ENCODE measurements around the gene SLC23A1. TPM values are rescaled to one million over a fixed set of nuclear protein-coding genes. Genes with fewer than 3 reads are reported as not detected.
A peak's percentile ranks its signal among the peaks of the same experiment; 100 is the strongest.

Gene SLC23A1
- total RNA-seq, 2 donors from 2014 or later, result 5.0 to 7.0 TPM

DNA sequence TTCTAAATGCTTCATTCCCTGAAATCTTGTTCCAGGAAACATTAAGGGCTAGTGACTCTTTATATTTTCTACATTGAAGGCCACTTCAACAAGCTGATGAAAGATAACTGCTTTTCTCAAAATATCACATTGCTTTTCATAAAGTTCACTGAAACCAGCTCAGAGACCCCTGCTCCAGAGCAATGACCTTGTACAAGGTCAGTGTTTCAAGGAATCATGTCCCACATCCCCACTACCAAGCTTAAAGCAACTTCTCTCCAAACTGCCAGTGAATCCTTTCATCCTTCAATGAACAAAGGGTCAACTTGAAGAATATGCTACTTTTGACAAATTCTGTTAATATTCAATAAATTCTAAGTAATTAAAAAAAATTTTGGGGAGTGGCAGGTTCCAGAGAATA, 32.8 kb upstream of the SLC23A1 start:
- DNase-seq, result no peak
- no peak overlapping the region for H3K27ac ChIP-seq
- H3K27me3 ChIP-seq, result no peaks in the 10 kb centered on the region
- H3K4me1 ChIP-seq, result peaks cover 12% of the 10 kb centered on the region
- H3K4me3 ChIP-seq, result no peak overlapping the region
- TF ChIP-seq CTCF (IDR thresholded peaks at IDR 0.05), result no peak
- H3K9me3 ChIP-seq, result no peaks in the 10 kb centered on the region
- H3K36me3 ChIP-seq, result no peaks in the 10 kb centered on the region
- intact Hi-C loops (cut with DNase I), result no loop called here
- H3K9ac ChIP-seq (ENCODE audit: low read depth in 2 of 2, low read length in 2 of 2), result no peak overlapping the region

DNA sequence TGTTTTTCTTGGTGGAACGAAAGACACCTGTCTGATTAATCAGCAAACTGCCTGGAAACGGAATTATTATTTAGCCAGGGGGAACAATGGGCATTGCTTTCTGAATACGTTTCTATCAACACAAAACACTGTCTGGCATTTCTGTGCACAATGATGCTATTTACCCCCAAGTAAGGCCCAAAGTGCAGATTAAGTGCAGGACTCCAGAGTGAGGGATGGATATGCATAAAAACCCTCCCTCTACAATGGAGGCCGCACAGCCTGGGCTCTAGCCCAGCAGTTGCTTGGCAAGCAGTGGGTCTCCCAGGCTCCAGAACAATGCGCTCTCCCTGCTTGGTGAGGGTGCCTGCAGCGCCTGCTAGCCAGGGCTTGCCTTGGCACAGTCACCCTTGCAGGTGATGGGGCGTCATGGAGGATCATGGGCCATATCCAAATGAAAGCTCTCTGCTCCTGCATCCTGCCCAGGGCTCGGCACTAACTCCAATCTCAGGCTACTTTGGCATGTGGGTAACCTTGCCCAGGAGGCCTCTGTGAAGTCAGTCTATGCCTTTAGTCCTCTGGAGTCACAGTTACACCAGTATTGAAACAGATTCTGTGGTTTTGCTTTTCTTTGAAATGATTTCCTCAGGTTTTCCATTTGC, 32.2 kb upstream of the SLC23A1 start:
- no peaks in the 10 kb centered on the region for H3K9me3 ChIP-seq
- intact Hi-C loops (cut with DNase I), result no loop called here

GRCh38 chr5:139414581-139415130, 31.6 kb upstream of the SLC23A1 start:
- no peaks in the 10 kb centered on the region for H3K36me3 ChIP-seq
- no peak for TF ChIP-seq CTCF (IDR thresholded peaks at IDR 0.05)
- H3K4me1 ChIP-seq, result peaks cover 12% of the 10 kb centered on the region
- no peak overlapping the region for H3K4me3 ChIP-seq
- intact Hi-C loops (cut with DNase I), result no loop called here
- no peak overlapping the region for H3K27ac ChIP-seq
- H3K27me3 ChIP-seq, result no peaks in the 10 kb centered on the region
- no peak overlapping the region for H3K9ac ChIP-seq (ENCODE audit: low read depth in 2 of 2, low read length in 2 of 2)
- H3K9me3 ChIP-seq, result no peaks in the 10 kb centered on the region
- DNase-seq, result no peak

More for the DNA sequence above, 32.2 kb upstream of the SLC23A1 start:
- Histone ChIP-seq H3K9ac (ENCODE audit: low read depth in 2 of 2, low read length in 2 of 2) (peak overlapping the region in 1 of 2 donors; percentile 9), H3K4me1 (peaks cover 12% of the 10 kb centered on the region), H3K27ac (no peak overlapping the region), H3K4me3 (no peak overlapping the region), H3K27me3 (no peaks in the 10 kb centered on the region), H3K36me3 (no peaks in the 10 kb centered on the region)
- TF ChIP-seq CTCF (IDR thresholded peaks at IDR 0.05), result no peak
- no peak for DNase-seq

- peaks cover 7% of the 10 kb centered on the region for H3K4me1 ChIP-seq
- no peak for DNase-seq
- no peak overlapping the region for H3K27ac ChIP-seq
- TF ChIP-seq CTCF (IDR thresholded peaks at IDR 0.05), result no peak
- intact Hi-C loops (cut with DNase I), result no loop called here
- H3K9me3 ChIP-seq, result no peaks in the 10 kb centered on the region
- no peak overlapping the region for H3K4me3 ChIP-seq
- no peak overlapping the region for H3K9ac ChIP-seq (ENCODE audit: low read depth in 2 of 2, low read length in 2 of 2)
- no peaks in the 10 kb centered on the region for H3K27me3 ChIP-seq
- no peaks in the 10 kb centered on the region for H3K36me3 ChIP-seq
Observed at GRCh38 chr5:139413963-139414362, 30.9 kb upstream of the SLC23A1 start.

GRCh38 chr5:139413153-139413552, 30.1 kb upstream of the SLC23A1 start:
- TF ChIP-seq CTCF (IDR thresholded peaks at IDR 0.05), result no peak
- Histone ChIP-seq H3K36me3 (no peaks in the 10 kb centered on the region), H3K9me3 (no peaks in the 10 kb centered on the region), H3K27me3 (no peaks in the 10 kb centered on the region), H3K4me1 (peaks cover 7% of the 10 kb centered on the region), H3K4me3 (no peak overlapping the region), H3K27ac (no peak overlapping the region), H3K9ac (ENCODE audit: low read depth in 2 of 2, low read length in 2 of 2) (no peak overlapping the region)
- intact Hi-C loops (cut with DNase I), result no loop called here
- DNase-seq, result no peak
